WTC11 (cell line): ENCODE data around the gene MYL11. TPM values are rescaled to one million over a fixed set of nuclear protein-coding genes. Genes with fewer than 3 reads are reported as not detected.
A peak's percentile ranks its signal among the peaks of the same experiment; 100 is the strongest.

Experiments used
- ATAC-seq: fragments of 200-7000 bp; cut with Tn5 transposase; 2 replicates; pipeline ENCODE4 v1.10.0; 2021; ENCODE audit warnings: mild to moderate bottlenecking, moderate library complexity
- CTCF ChIA-PET: fragments of 300-600 bp; sonication (Branson Sonifier 250); formaldehyde crosslinking; loops from one replicate; lab custom pipeline; 2021; ENCODE audit warnings: antibody characterized with exemption; lab: Charles Lee
- POLR2A ChIA-PET: fragments of 350-600 bp; sonication (Branson Sonifier 250); formaldehyde crosslinking; loops from one replicate; lab custom pipeline; 2021; ENCODE audit warnings: antibody characterized with exemption; lab: Charles Lee
- DNase-seq: peaks from one replicate; pipeline ENCODE4 v3.0.0; 2021; ENCODE audit warnings: low spot score
- H3K27ac Mint-ChIP-seq: 2 replicates; pipeline ENCODE4 v1.8.0; 2021; ENCODE audit warnings: mixed read lengths
- H3K27me3 Mint-ChIP-seq: 2 replicates; pipeline ENCODE4 v1.8.0; 2021; ENCODE audit warnings: low read depth, mild to moderate bottlenecking, moderate library complexity, mixed read lengths
- H3K36me3 Mint-ChIP-seq: 2 replicates; pipeline ENCODE4 v1.8.0; 2021; ENCODE audit warnings: mixed read lengths
- H3K4me1 Mint-ChIP-seq: 2 replicates; pipeline ENCODE4 v1.8.0; 2022; ENCODE audit warnings: mixed read lengths
- H3K4me3 Mint-ChIP-seq: 2 replicates; pipeline ENCODE4 v1.8.0; 2021; ENCODE audit warnings: mild to moderate bottlenecking, moderate library complexity, mixed read lengths
- H3K9me3 Mint-ChIP-seq: 2 replicates; pipeline ENCODE4 v1.8.0; 2021; ENCODE audit warnings: mixed read lengths
- ELF4 ChIP-seq: sonication (generic); formaldehyde crosslinking; IDR thresholded peaks from 2 replicates; pipeline ENCODE4 v1.8.1; 2022; ENCODE audit warnings: low read depth, mild to moderate bottlenecking, moderate library complexity, missing genetic modification reagents
- EMX1 ChIP-seq: fragments of 250-450 bp; sonication (Bioruptor Pico); IDR thresholded peaks from 2 replicates; pipeline ENCODE4 v1.8.0; 2021; ENCODE audit warnings: mild to moderate bottlenecking
- FOXJ3 ChIP-seq: sonication (generic); formaldehyde crosslinking; IDR thresholded peaks from 2 replicates; pipeline ENCODE4 v1.9.0; 2021; ENCODE audit warnings: missing genetic modification reagents, mild to moderate bottlenecking, borderline replicate concordance
- FOXP1 ChIP-seq: sonication (generic); formaldehyde crosslinking; IDR thresholded peaks from 2 replicates; pipeline ENCODE4 v1.8.0; 2022; ENCODE audit warnings: missing genetic modification reagents, mild to moderate bottlenecking, moderate library complexity, borderline replicate concordance
- GABPB1 ChIP-seq: sonication (generic); formaldehyde crosslinking; IDR thresholded peaks from 2 replicates; pipeline ENCODE4 v1.8.1; 2023; ENCODE audit warnings: mild to moderate bottlenecking, missing genetic modification reagents
- IRF1 ChIP-seq: sonication (generic); formaldehyde crosslinking; IDR thresholded peaks from 2 replicates; pipeline ENCODE4 v1.8.0; 2023; ENCODE audit warnings: missing genetic modification reagents
- JUN ChIP-seq: sonication (generic); formaldehyde crosslinking; IDR thresholded peaks from 2 replicates; pipeline ENCODE4 v1.8.0; 2023; ENCODE audit warnings: mild to moderate bottlenecking, missing genetic modification reagents
- KAT7 ChIP-seq: sonication (generic); formaldehyde crosslinking; IDR thresholded peaks from 2 replicates; pipeline ENCODE4 v1.8.1; 2023; ENCODE audit warnings: missing genetic modification reagents, mild to moderate bottlenecking, borderline replicate concordance
- NFE2L1 ChIP-seq: sonication (generic); formaldehyde crosslinking; IDR thresholded peaks from 2 replicates; pipeline ENCODE4 v1.8.1; 2023; ENCODE audit warnings: missing genetic modification reagents
- NFYB ChIP-seq: sonication (generic); formaldehyde crosslinking; conservative IDR thresholded peaks from 2 replicates; pipeline ENCODE4 v1.8.0; 2022; ENCODE audit warnings: low read depth, missing genetic modification reagents
- OVOL2 ChIP-seq: fragments of 250-450 bp; sonication (Bioruptor Pico); IDR thresholded peaks from 2 replicates; pipeline ENCODE4 v1.9.0; 2021; ENCODE audit warnings: mild to moderate bottlenecking, borderline replicate concordance
- RELA ChIP-seq: sonication (generic); formaldehyde crosslinking; IDR thresholded peaks from 2 replicates; pipeline ENCODE4 v1.8.1; 2022; ENCODE audit warnings: missing genetic modification reagents, mild to moderate bottlenecking, borderline replicate concordance
- SP1 ChIP-seq: sonication (generic); formaldehyde crosslinking; conservative IDR thresholded peaks from 2 replicates; pipeline ENCODE4 v1.8.1; 2022; ENCODE audit warnings: missing genetic modification reagents
- TCF7 ChIP-seq: sonication (generic); formaldehyde crosslinking; IDR thresholded peaks from 2 replicates; pipeline ENCODE4 v1.8.0; 2022; ENCODE audit warnings: mild to moderate bottlenecking, low read depth, missing genetic modification reagents, moderate library complexity
- TP53 ChIP-seq: sonication (generic); formaldehyde crosslinking; IDR thresholded peaks from 2 replicates; pipeline ENCODE4 v1.8.1; 2023; ENCODE audit warnings: mild to moderate bottlenecking, missing genetic modification reagents
- ZNF232 ChIP-seq: sonication (generic); formaldehyde crosslinking; IDR thresholded peaks from 2 replicates; pipeline ENCODE4 v1.8.0; 2022; ENCODE audit warnings: mild to moderate bottlenecking, missing genetic modification reagents
- ZNF317 ChIP-seq: sonication (generic); formaldehyde crosslinking; IDR thresholded peaks from 2 replicates; pipeline ENCODE4 v1.8.1; 2023; ENCODE audit warnings: low read depth, mild to moderate bottlenecking, moderate library complexity, missing genetic modification reagents, borderline replicate concordance
- ZNF423 ChIP-seq: fragments of 250-450 bp; sonication (Bioruptor Pico); IDR thresholded peaks from 2 replicates; pipeline ENCODE4 v2.1.2; 2022; ENCODE audit warnings: mild to moderate bottlenecking, moderate library complexity
- total RNA-seq: library from RNA; stranded (reverse); gene quantifications from 3 replicates; pipeline ENCODE4 v1.2.3, GENCODE V29; 2021
- TF ChIP-seq, protein P1 (sequence below): sonication (generic); formaldehyde crosslinking; IDR thresholded peaks from 2 replicates; pipeline ENCODE4 v1.8.0; 2022; ENCODE audit warnings: mild to moderate bottlenecking, missing genetic modification reagents
- TF ChIP-seq, protein P2 (sequence below): sonication (generic); formaldehyde crosslinking; IDR thresholded peaks from 2 replicates; pipeline ENCODE4 v1.8.1; 2022; ENCODE audit warnings: mild to moderate bottlenecking, moderate library complexity, missing genetic modification reagents

The MYL11 gene
- total RNA-seq, 1 experiment from 2014 or later, result 1.3 TPM

GRCh38 chr16:30369938-30370455 lies 4.6 kb upstream of the MYL11 start:
- ATAC-seq (no peak), DNase-seq (no peak)
- ChIA-PET POLR2A (no interaction called here), CTCF (interaction anchor here (0.8 to 3.9 kb wide), 11 partner anchors 10 to 278 kb away, joined by 3 to 47 read pairs (median 16); partner anchors contain the start of genes CD2BP2, DCTPP1, GDPD3 and TBX6)
- peak; percentile 76 for TF ChIP-seq ZNF423
- no peak for TF ChIP-seq IRF1 (CRISPR knock-in tag)
- TF ChIP-seq TCF7 (CRISPR knock-in tag), result no peak
- TF ChIP-seq FOXP1, result no peak
- Mint-ChIP-seq H3K4me1 (peaks cover 34% of the 10 kb centered on the region), H3K9me3 (no peaks in the 10 kb centered on the region), H3K4me3 (peak overlapping the region; percentile 70), H3K27ac (no peak overlapping the region), H3K27me3 (no peaks in the 10 kb centered on the region; the same call in 1 of the 2 replicates), H3K36me3 (peaks cover 7% of the 10 kb centered on the region; the same call in 1 of the 2 replicates)

DNA sequence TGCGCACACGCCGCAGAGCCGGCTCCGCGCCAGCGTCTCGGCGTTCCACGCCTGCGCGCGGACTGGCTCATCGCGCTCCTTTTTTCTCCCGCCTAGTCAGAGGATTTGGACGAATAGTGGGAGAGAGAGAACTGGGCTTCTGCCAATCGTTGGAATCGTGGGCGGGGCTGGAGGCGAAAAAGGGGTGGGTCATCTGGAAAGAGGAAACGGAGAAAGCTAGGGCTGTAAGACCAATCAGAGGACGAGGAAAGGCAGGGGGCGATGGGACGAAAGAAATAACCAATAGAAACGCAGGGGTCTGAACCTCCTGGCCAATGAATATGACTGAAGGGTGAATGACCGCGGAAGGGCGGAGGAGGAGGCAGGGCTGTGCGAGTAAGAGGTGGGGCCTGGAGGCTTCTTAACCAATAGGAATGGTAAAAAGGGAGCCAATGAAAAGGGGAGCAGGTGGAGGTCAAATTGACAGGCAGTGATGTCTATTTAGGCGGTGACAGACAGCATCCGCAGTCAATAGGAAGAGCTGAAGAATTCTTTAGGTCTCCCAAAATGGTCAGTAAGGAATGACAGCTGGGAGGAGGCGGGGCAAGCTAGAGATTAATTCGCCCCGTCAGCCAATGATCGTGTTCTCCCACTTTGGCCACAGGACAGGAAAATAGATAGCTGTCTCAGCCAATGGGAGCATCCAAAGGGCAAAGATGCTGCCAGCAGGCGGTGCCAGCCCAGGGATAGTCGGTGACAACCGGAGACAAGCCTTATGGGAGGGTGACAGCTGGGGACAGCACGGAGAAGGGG lies 4.0 kb upstream of the MYL11 start, which contains the start of gene TBC1D10B:
Gene TBC1D10B, minus strand, starts transcription at position 39 of the 792 bp plus-strand sequence. CDS start 311 bp downstream, outside the sequence.
- Mint-ChIP-seq H3K4me1 (peaks cover 37% of the 10 kb centered on the region), H3K27me3 (no peaks in the 10 kb centered on the region; the same call in 1 of the 2 replicates), H3K27ac (peak within 1 kb of the TSS; percentile 57), H3K36me3 (peaks cover 2% of the 10 kb centered on the region; the same call in 1 of the 2 replicates), H3K4me3 (peak within 1 kb of the TSS; percentile 80), H3K9me3 (no peaks in the 10 kb centered on the region)
- DNase-seq (peak; percentile 99), ATAC-seq (peak; percentile 91)
- ChIA-PET POLR2A (interaction anchor here (0.6 to 1.4 kb wide), 10 partner anchors 15 to 691 kb away, joined by 3 to 13 read pairs (median 3); partner anchors contain the start of genes CD2BP2, DCTPP1 and ZNF48), CTCF (interaction anchor here (0.6 to 3.9 kb wide), 27 partner anchors 11 to 316 kb away, joined by 3 to 47 read pairs (median 4); partner anchors contain the start of genes ALDOA, CD2BP2, CORO1A and DCTPP1)
- no peak for TF ChIP-seq KAT7 (CRISPR knock-in tag)
- TF ChIP-seq JUN (CRISPR knock-in tag), result no peak
- TF ChIP-seq, protein P1, sequence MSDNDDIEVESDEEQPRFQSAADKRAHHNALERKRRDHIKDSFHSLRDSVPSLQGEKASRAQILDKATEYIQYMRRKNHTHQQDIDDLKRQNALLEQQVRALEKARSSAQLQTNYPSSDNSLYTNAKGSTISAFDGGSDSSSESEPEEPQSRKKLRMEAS (CRISPR knock-in tag), result peak; percentile 12; the same call in 1 of the 2 replicates
- peak; percentile 73 for TF ChIP-seq SP1 (CRISPR knock-in tag)
- TF ChIP-seq TP53, result no peak
- TF ChIP-seq NFE2L1, result no peak
- TF ChIP-seq NFYB (CRISPR knock-in tag), result peak; percentile 90
- TF ChIP-seq ZNF317 (CRISPR knock-in tag), result no peak
- TF ChIP-seq, protein P2, sequence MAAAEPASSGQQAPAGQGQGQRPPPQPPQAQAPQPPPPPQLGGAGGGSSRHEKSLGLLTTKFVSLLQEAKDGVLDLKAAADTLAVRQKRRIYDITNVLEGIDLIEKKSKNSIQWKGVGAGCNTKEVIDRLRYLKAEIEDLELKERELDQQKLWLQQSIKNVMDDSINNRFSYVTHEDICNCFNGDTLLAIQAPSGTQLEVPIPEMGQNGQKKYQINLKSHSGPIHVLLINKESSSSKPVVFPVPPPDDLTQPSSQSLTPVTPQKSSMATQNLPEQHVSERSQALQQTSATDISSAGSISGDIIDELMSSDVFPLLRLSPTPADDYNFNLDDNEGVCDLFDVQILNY (CRISPR knock-in tag), result 0 out of 2 replicates have a peak, but pooled peaks have one; percentile 30
- peak; percentile 49 for TF ChIP-seq GABPB1

DNA sequence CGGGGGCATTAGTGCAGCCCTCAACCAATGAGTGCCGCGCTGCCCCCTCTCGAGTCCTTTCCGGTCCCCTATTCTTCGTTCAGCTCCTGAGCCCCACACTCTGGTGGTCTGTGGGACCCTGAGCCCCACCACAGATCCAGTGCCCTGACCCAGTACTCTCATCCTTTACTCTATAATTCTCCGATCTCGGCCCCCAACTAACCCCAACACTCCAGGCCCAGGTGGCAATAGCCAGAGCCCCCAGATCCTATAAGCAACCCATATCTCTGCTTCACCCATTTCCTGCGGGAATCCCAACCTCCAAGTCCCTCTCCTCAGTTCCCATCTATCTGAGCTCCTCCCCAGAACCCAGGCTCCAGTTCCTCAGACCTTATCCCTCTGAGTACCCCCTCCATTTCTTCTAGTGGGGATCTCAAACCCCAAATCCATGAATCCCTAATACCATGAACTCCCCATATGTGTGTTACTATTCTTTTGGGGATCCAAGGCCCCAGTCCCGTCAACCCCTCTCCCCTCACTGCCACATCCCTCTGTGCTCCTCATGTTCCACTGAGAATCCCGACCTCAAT lies 3.3 kb upstream of the MYL11 start:
- POLR2A ChIA-PET, result interaction anchor here (0.6 to 1.4 kb wide), 9 partner anchors 16 to 691 kb away, joined by 3 to 13 read pairs (median 3); partner anchors contain the start of genes CD2BP2, DCTPP1 and ZNF48
- no peak for DNase-seq
- Mint-ChIP-seq H3K4me3 (peak overlapping the region; percentile 70), H3K36me3 (no peaks in the 10 kb centered on the region), H3K27ac (peak overlapping the region; percentile 57), H3K4me1 (peaks cover 40% of the 10 kb centered on the region), H3K9me3 (no peaks in the 10 kb centered on the region), H3K27me3 (no peaks in the 10 kb centered on the region; the same call in 1 of the 2 replicates)
- CTCF ChIA-PET, result interaction anchor here (0.8 to 3.9 kb wide), 20 partner anchors 12 to 316 kb away, joined by 3 to 47 read pairs (median 6); partner anchors contain the start of genes ALDOA, CD2BP2, DCTPP1 and GDPD3
- TF ChIP-seq EMX1 (CRISPR knock-in tag) (no peak), ZNF232 (CRISPR knock-in tag) (no peak), GABPB1 (no peak), RELA (CRISPR knock-in tag) (no peak), OVOL2 (CRISPR knock-in tag) (no peak), ELF4 (CRISPR knock-in tag) (no peak), TCF7 (CRISPR knock-in tag) (no peak), FOXJ3 (CRISPR knock-in tag) (no peak)
- TF ChIP-seq, protein P2 (CRISPR knock-in tag), result no peak
- no peak for ATAC-seq
